ENCODE measurements around the gene SORCS2.

DNA sequence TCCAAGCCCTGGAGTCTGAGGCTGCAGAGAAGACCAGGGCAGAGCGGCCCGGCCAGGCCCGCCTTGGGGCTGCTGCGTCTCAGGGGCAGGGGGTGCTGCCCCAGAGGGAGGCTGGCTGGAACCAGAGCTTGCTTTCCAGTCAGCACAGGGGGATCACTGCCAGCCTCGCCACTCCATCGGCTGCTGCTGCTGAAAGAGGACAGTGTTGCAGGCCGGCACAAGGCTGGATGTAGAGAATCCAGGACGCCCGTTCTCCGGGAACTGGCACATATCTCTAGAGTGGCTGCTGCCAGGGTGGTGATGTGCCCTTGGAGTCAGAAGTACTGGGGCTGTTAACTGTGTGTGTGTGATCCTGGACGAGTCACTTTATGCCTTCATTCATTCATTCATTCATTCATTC is 31.9 kb upstream of the SORCS2 start:
- TF ChIP-seq SIN3A (IDR thresholded peaks at IDR 0.05; ENCODE audit: borderline replicate concordance, insufficient read depth, low read length) (no peak), TAF1 (IDR thresholded peaks at IDR 0.05; ENCODE audit: borderline replicate concordance, insufficient read depth, low read length) (no peak), FOXP2 (optimal IDR thresholded peaks at IDR 0.05; ENCODE audit: borderline replicate concordance, extremely low read depth, extremely low read length, insufficient read depth) (no peak)
- TF ChIP-seq, protein P1, sequence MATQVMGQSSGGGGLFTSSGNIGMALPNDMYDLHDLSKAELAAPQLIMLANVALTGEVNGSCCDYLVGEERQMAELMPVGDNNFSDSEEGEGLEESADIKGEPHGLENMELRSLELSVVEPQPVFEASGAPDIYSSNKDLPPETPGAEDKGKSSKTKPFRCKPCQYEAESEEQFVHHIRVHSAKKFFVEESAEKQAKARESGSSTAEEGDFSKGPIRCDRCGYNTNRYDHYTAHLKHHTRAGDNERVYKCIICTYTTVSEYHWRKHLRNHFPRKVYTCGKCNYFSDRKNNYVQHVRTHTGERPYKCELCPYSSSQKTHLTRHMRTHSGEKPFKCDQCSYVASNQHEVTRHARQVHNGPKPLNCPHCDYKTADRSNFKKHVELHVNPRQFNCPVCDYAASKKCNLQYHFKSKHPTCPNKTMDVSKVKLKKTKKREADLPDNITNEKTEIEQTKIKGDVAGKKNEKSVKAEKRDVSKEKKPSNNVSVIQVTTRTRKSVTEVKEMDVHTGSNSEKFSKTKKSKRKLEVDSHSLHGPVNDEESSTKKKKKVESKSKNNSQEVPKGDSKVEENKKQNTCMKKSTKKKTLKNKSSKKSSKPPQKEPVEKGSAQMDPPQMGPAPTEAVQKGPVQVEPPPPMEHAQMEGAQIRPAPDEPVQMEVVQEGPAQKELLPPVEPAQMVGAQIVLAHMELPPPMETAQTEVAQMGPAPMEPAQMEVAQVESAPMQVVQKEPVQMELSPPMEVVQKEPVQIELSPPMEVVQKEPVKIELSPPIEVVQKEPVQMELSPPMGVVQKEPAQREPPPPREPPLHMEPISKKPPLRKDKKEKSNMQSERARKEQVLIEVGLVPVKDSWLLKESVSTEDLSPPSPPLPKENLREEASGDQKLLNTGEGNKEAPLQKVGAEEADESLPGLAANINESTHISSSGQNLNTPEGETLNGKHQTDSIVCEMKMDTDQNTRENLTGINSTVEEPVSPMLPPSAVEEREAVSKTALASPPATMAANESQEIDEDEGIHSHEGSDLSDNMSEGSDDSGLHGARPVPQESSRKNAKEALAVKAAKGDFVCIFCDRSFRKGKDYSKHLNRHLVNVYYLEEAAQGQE (IDR thresholded peaks at IDR 0.05; ENCODE audit: insufficient read depth in 1 of 2, low read depth in 2 of 2, low read length in 2 of 2), result no peak

Measured in PFSK-1 (cell line).